HG03039 (cell line): ENCODE data around the gene DEFB129.
"Not testable (repeated sequence)": the region's sequence is repeated elsewhere in the genome, so short reads cannot be mapped to it uniquely, and the experiment has no call there.

Source experiments
- ATAC-seq: cut with Tn5 transposase; IDR thresholded peaks from one replicate; pipeline ENCODE4 v1.9.1; 2021; ENCODE audit warnings: mild to moderate bottlenecking, moderate library complexity; ENCODE audit not compliant: unreplicated experiment

Gene DEFB129

GRCh38 chr20:226958-227357, at the start of gene DEFB129:
Gene DEFB129 (plus strand): TSS chr20:227258. CDS start chr20:227289, 31 bp downstream.
- no peak for ATAC-seq

DNA sequence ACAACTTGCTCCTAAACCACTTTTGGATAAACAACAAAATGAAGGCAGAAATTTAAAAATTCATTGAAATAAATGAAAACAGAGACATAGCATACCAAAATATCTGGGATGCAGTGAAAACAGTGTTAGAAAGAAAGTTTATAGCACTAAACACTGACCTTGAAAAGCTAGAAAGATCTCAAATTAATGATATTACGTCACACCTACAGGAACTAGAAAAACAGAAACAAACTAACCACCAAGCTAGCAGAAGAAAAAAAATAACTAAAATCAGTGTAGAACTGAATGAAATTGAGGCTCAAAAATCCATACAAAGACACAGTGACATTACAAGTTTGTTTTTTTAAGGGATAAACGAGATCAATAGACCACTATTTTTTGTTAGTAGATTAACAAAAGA, 42.8 kb upstream of the DEFB129 start:
- ATAC-seq = no peak

GRCh38 chr20:187733-188132, 39.3 kb upstream of the DEFB129 start:
- ATAC-seq = no peak

DNA sequence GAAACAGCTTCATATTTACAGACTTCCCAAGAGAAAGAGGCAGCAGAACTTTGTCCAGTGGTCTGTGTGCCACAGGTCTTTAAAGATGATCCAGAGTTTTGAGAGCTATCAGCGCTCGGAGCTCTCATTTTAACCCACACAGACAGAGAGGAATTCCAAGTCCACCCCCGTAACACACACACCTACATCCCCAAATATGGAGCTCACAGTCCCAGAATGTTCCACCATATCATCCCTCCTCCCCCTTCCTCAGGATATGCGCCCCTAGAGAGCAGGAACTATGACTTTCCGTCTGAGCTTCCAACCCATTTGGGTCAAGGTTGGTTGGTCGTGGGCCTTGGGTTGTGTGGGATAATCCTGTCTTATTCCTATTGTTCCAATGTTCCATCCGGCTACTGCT, 37.4 kb upstream of the DEFB129 start, which contains the start of gene DEFB128:
TSS of gene DEFB128 (minus strand) at position 101 of the 400 bp plus-strand sequence. CDS start at position 13, 88 bp downstream.
- no peak for ATAC-seq

DNA sequence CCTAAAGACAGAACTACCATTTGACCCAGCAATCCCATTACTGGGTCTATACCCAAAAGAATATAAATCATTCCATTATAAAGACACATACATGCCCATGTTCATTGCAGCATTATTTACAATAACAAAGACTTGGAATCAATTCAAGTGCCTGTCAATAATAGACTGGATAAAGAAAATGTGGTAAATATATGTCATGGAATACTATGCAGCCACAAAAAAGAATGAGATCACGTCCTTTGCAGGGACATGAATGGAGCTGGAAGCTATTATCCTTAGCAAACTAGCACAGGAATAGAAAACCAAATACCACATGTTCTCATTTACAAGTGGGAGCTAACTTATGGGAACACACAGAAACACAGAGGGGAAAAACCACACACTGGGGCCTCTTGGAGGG, 28.8 kb upstream of the DEFB129 start:
- no peak for ATAC-seq

GRCh38 chr20:199996-200395, 27.1 kb upstream of the DEFB129 start:
- ATAC-seq = no peak

DNA sequence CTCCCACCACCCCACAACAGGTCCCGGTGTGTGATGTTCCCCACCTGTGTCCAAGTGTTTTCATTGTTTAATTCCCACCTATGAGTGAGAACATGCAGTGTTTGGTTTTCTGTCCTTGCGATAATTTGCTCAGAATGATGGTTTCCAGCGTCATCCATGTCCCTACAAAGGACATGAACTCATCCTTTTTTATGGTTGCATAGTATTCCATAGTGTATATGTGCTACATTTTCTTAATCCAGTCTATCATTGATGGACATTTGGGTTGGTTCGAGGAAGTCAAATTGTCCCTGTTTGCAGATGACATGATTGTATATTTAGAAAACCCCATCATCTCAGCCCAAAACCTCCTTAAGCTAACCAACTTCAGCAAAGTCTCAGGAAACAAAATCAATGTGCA, 23.4 kb upstream of the DEFB129 start:
- ATAC-seq = not testable (repeated sequence)

GRCh38 chr20:208942-209566, 18.0 kb upstream of the DEFB129 start:
- no peak for ATAC-seq

DNA sequence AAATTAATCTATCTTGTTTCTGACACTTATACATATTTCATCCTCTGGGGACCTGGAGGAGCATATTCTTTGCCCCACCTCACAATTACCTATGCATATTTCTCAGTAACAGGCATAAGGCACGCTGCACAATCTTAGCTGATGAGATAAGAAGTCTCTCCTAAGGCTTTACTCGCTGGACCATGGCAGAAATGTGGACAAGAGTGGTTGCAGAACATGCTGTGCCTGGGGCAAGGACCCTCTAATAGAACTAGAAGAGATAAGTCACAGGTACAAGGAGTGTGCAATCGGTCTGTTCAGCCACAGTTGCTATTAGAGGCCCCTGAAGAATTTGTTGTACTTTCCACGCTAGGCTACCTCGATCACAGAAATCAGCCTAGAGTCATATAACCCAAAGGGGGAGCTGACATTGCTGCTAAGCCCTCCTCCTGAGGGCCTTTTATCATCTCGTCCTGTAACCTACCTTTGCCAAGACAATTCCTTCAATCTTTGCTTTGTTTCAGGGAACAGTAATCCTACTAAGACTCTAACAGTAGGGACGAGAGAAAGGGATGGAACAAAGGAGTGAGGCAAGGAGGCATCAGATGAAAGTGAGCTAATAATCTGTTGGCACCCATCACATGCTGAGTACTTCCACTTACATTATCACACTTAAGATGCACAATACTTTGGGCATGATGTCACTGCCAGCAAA, 16.1 kb upstream of the DEFB129 start:
- no peak for ATAC-seq

GRCh38 chr20:214383-214782, 12.7 kb upstream of the DEFB129 start:
- ATAC-seq = no peak

DNA sequence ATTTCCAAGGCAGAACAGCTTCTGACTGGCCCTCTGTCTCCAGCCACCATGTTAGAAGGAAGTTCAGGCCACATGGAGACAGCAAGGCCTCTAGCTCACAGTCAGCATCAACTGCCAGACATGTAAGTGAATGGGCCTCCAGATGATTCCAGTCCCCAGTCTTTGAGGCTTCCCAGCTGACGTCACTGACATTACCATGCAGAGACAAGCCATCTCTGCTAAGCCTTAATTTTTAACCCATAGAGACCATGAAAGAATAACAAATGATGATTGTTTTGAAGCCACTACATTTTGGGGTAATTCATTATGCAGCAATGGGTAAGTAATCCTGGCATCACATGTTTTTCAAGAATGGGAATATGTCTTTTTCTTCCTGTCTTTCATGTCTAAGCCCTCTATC, 11.3 kb upstream of the DEFB129 start:
- no peak for ATAC-seq

DNA sequence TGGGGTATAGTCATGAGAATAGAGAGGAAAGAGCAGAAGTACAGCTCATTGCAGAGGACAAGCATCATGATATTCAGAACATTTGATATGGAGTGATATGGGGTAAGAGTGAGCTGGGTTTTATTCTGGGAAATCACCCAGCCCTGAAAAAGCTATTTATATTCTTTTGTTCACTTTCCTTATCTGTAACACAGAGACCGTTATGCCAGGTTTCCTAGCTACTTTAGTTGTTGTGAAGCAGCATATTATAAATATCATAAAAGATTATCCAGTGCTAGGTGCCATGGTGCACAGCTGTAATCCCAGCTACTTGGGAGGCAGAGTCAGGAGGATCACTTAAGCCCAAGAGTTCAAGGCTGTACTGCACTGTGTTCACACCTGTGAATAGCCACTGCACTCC, 9.8 kb upstream of the DEFB129 start:
- ATAC-seq = no peak

GRCh38 chr20:219290-220115, 7.6 kb upstream of the DEFB129 start:
- no peak for ATAC-seq

- no peak for ATAC-seq
These were observed 5.7 kb upstream of the DEFB129 start for GRCh38 chr20:221258-221830.

GRCh38 chr20:225879-226278, 1.2 kb upstream of the DEFB129 start:
- ATAC-seq = not testable (repeated sequence)

- ATAC-seq = no peak
These were observed 514 bp downstream of the DEFB129 start for GRCh38 chr20:227439-228105.

- ATAC-seq = no peak
These were observed 8.8 kb downstream of the DEFB129 start for GRCh38 chr20:235891-236290.

DNA sequence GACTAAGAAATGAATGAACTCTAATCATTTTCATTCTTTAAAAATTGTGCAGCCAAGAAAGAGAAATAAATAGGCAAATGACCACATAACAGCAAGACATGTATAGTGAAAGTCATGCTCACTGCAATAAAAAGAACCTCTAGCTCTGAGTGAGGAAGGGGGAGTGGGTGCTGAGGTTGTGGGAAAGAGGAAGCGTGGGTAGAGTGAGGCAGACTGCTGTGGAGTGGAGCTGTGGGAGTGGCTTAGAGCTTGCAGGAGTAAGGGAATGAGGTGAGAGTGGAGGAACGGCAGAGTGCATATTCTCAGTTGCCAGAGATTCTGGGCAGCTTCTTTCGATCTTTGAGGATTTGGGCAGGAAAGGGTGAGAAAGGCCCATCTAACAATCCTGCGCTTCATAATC, 10.4 kb downstream of the DEFB129 start:
- ATAC-seq = no peak

DNA sequence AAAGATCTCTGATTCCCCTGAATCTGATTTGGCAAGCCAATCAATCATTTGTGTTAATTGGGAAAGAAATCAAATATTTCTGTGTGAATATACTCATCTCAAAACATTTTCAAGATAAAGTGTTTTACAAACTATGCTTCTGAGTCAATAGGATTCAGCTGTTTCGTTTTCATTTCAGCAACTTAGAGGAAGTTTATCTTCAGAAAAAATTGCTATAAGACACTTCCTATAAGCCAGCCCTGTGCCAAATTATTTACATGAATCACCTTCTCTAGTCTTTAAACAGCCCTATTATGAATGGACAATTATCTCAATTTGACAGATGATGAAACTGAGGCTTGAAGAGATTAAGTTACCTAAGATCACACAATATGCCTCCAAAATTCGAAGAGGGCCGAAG, 10.9 kb downstream of the DEFB129 start:
- no peak for ATAC-seq

DNA sequence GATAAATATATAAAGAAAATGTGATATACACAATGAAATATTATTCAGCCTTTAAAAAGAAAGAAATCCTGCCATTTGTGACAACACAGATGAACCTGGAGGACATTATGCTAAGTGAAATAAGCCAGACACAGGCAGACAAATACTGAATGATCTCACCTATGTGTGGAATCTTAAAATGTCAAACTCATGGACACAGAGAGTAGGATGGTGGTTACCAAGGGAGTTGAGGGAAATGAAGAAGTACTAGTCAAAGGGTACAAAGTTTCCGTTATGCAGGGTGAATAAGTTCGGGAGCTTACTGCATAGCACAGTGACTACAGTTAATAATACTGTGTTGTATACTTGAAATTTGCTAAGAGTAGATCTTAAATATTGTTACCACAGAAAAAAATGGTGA, 15.8 kb downstream of the DEFB129 start:
- no peak for ATAC-seq

DNA sequence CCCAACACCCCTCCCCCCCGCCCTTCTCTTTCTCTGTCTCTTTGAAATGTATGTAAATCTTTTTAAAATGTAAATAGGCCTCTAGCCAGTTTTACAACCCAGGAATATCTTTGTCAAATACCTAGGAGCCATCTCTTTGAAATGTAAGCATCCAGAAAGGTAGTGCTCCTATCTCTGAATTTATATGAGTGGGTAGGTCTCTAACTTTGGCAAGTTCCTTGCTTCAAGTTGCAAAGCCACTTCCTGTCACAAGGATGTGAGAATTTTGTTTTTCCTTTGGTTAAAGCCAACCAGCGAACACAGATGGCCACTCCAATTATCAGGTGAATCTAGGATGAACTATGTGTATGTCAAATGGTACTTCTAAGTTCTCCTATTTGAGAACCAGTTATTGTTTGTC, 24.3 kb downstream of the DEFB129 start:
- no peak for ATAC-seq
